Heart left ventricle (tissue), 13 donors: ENCODE data around the gene SND1.

Experiments used
- POLR2A ChIP-seq, 2 donors: fragments of 450-650 bp; IDR thresholded peaks; one replicate each; pipeline ENCODE4 v1.6.1; 2017; ENCODE audit warnings: antibody characterized with exemption in 2 of 2, mild to moderate bottlenecking in 2 of 2, moderate library complexity in 2 of 2
- TF ChIP-seq, protein P1 (sequence below), 12 donors: fragments of 200-600 bp; sonication (generic) in 4 of 12; IDR thresholded peaks; one replicate each; pipeline versions ENCODE4 v1.5.0 to v1.8.0; 2018 to 2022; ENCODE audit warnings: antibody characterized with exemption in 12 of 12, mild to moderate bottlenecking in 5 of 12
- donor health status: ischemic (EF 13 %, LVEDD 7.1; RV severe dilation, severe dysfunction).
- donor health status: DM: no; HTN: yes; CAD: no.
- donor health status: DM: no; HTN: no; CAD: no.
- donor health status: ischemic (EF 25% LVEDD 6.9; RV normal size, moderate dysfunction).
- donor health status: ischemic (EF 25% LVEDD 5.7; RV mildly dilated, moderate dysfunction).
- donor health status: ischemic (EF 35%, LVEDD 5.7; RV mildly dilated, moderate dysfunction).
- donor health status: nonischemic (EF 11% LVEDD 7.7; RV severe dilation, severe dysfunction).
- donor health status: DM: yes; HTN: yes; CAD: no.
- donor health status: PGD.
- donor health status: ischemic (EF 29% LVEDD 5.4; RV normal size, mild dysfunction).
- donor health status: nonischemic (EF 23%, LVEDD 6.1; RV moderate dilation, normal function).

DNA sequence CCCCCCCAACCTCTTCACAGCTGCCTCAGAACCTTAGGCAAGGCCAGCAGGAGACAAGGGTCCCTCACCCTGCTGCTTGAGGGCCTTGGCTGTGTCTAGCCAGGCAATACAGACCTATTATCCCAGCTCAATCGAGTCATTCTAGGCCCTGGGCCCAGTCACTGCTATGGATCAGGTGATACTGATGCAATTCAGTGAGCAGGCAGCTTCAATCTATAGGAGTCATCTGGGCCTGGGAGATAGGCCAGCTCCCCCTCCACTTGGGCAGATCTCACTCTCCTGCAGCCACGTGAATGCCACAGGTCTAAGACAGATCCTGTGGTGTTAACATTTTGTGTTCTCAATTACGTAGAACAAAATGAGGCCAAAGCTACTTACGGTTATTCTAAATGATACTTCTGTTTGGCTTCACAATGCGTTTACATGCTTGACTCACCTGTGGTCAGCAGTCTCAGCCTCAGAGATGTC is 447.2 kb downstream of the SND1 start:
- TF ChIP-seq, protein P1, sequence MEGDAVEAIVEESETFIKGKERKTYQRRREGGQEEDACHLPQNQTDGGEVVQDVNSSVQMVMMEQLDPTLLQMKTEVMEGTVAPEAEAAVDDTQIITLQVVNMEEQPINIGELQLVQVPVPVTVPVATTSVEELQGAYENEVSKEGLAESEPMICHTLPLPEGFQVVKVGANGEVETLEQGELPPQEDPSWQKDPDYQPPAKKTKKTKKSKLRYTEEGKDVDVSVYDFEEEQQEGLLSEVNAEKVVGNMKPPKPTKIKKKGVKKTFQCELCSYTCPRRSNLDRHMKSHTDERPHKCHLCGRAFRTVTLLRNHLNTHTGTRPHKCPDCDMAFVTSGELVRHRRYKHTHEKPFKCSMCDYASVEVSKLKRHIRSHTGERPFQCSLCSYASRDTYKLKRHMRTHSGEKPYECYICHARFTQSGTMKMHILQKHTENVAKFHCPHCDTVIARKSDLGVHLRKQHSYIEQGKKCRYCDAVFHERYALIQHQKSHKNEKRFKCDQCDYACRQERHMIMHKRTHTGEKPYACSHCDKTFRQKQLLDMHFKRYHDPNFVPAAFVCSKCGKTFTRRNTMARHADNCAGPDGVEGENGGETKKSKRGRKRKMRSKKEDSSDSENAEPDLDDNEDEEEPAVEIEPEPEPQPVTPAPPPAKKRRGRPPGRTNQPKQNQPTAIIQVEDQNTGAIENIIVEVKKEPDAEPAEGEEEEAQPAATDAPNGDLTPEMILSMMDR (IDR thresholded peaks at IDR 0.05) = no peak
- no peak for TF ChIP-seq POLR2A (IDR thresholded peaks at IDR 0.05)
